Astrocyte (in vitro differentiated cells and primary cell): Measurements from ENCODE around the gene PPM1L.
A peak's percentile ranks its signal among the peaks of the same experiment; 100 is the strongest.

Experiments used
- CTCF ChIP-seq: IDR thresholded peaks from 2 replicates; pipeline ENCODE4 v1.5.1; 2011; ENCODE audit warnings: low read depth, mild to moderate bottlenecking, inconsistent platforms, low read length, moderate library complexity; ENCODE audit not compliant: insufficient read depth
- EZH2 ChIP-seq: IDR thresholded peaks from 2 replicates; pipeline ENCODE4 v1.6.1; 2012; ENCODE audit warnings: mild to moderate bottlenecking, low read length, inconsistent platforms; ENCODE audit not compliant: insufficient read depth

- TF ChIP-seq CTCF (peak; percentile 4), EZH2 (no peak)
These were observed 35.8 kb upstream of the PPM1L start for GRCh38 chr3:160720123-160720746.
